HEK293 (cell line): ENCODE data around the gene ENDOV.

Experiments
- CTCF ChIA-PET: fragments of 350-600 bp; formaldehyde crosslinking; extraction: SDS; loops from one replicate; lab custom pipeline; 2021; ENCODE audit warnings: antibody characterized with exemption; lab: Yijun Ruan, JAX
- POLR2A ChIA-PET: fragments of 300-600 bp; formaldehyde crosslinking; extraction: SDS; loops from one replicate; lab custom pipeline; 2020; ENCODE audit warnings: antibody characterized with exemption, inconsistent platforms; lab: Yijun Ruan, JAX
- H3K27ac ChIP-seq: fragments of 200-500 bp; sonication (Bioruptor generic); 2 replicates; pipeline ENCODE4 v1.5.1; 2014; ENCODE audit warnings: low read depth, low read length, control low read depth, inconsistent platforms; ENCODE audit errors: extremely low read depth
- H3K36me3 ChIP-seq, 2 experiments: fragments of 200-500 bp in 1 of 2; sonication (Bioruptor generic) in 1 of 2; 1 replicate in 1 of 2; 2 replicates in 1 of 2; pipeline ENCODE4 v1.5.1; 2014 to 2017; ENCODE audit warnings: inconsistent platforms in 2 of 2, low read length in 2 of 2; ENCODE audit not compliant: control insufficient read depth in 2 of 2, insufficient read depth in 1 of 2
- H3K4me1 ChIP-seq: fragments of 200-500 bp; sonication (Bioruptor generic); 2 replicates; pipeline ENCODE4 v1.5.1; 2014; ENCODE audit warnings: mild to moderate bottlenecking, low read length, inconsistent platforms; ENCODE audit not compliant: control insufficient read depth, insufficient read depth
- H3K4me3 ChIP-seq: 2 replicates; pipeline ENCODE4 v1.5.1; 2011; ENCODE audit warnings: low read depth, mild to moderate bottlenecking, control low read depth, low read length, moderate library complexity
- H3K9me3 ChIP-seq: fragments of 200-500 bp; sonication (Bioruptor generic); 2 replicates; pipeline ENCODE4 v1.5.1; 2014; ENCODE audit warnings: low read depth, low read length, inconsistent platforms; ENCODE audit not compliant: control insufficient read depth, insufficient read depth
- PATZ1 ChIP-seq: fragments of 450-650 bp; formaldehyde crosslinking; IDR thresholded peaks from 2 replicates; pipeline ENCODE4 v1.5.1; 2016; ENCODE audit warnings: missing biosample characterization, missing genetic modification characterization
- YY2 ChIP-seq: fragments of 450-650 bp; formaldehyde crosslinking; IDR thresholded peaks from 2 replicates; pipeline ENCODE4 v1.5.1; 2016; ENCODE audit warnings: missing biosample characterization, missing genetic modification characterization
- ZBTB26 ChIP-seq: fragments of 450-650 bp; formaldehyde crosslinking; optimal IDR thresholded peaks from 2 replicates; pipeline ENCODE3; 2016; ENCODE audit warnings: missing biosample characterization, mild to moderate bottlenecking, missing genetic modification characterization
- ZBTB44 ChIP-seq: fragments of 450-650 bp; IDR thresholded peaks from 2 replicates; pipeline ENCODE4 v1.5.1; 2018; ENCODE audit warnings: missing biosample characterization, mild to moderate bottlenecking, missing genetic modification characterization
- ZFP69B ChIP-seq: fragments of 450-650 bp; formaldehyde crosslinking; IDR thresholded peaks from 2 replicates; pipeline ENCODE4 v1.5.1; 2016; ENCODE audit warnings: missing biosample characterization, missing genetic modification characterization
- ZNF114 ChIP-seq: fragments of 450-650 bp; formaldehyde crosslinking; IDR thresholded peaks from 2 replicates; pipeline ENCODE4 v1.5.0; 2017; ENCODE audit warnings: missing biosample characterization, missing genetic modification characterization
- ZNF501 ChIP-seq: fragments of 450-650 bp; formaldehyde crosslinking; IDR thresholded peaks from 2 replicates; pipeline ENCODE4 v1.5.1; 2016; ENCODE audit warnings: missing biosample characterization, missing genetic modification characterization
- ZNF629 ChIP-seq: fragments of 450-650 bp; formaldehyde crosslinking; IDR thresholded peaks from 2 replicates; pipeline ENCODE4 v1.5.1; 2017; ENCODE audit warnings: missing biosample characterization, missing genetic modification characterization
- ZNF677 ChIP-seq: fragments of 450-650 bp; IDR thresholded peaks from 2 replicates; pipeline ENCODE4 v1.5.0; 2018; ENCODE audit warnings: missing biosample characterization, mild to moderate bottlenecking, missing genetic modification characterization, moderate library complexity
- ZNF704 ChIP-seq: fragments of 450-650 bp; formaldehyde crosslinking; IDR thresholded peaks from 2 replicates; pipeline ENCODE4 v1.5.1; 2016; ENCODE audit warnings: missing biosample characterization, missing genetic modification characterization
- ZNF837 ChIP-seq: fragments of 450-650 bp; formaldehyde crosslinking; IDR thresholded peaks from 2 replicates; pipeline ENCODE4 v1.5.1; 2016; ENCODE audit warnings: missing biosample characterization, missing genetic modification characterization
- TF ChIP-seq, protein P1 (sequence below): fragments of 450-650 bp; formaldehyde crosslinking; IDR thresholded peaks from 2 replicates; pipeline ENCODE4 v1.5.1; 2016; ENCODE audit warnings: missing biosample characterization, missing genetic modification characterization
- TF ChIP-seq, protein P2 (sequence below): fragments of 450-650 bp; formaldehyde crosslinking; IDR thresholded peaks from 2 replicates; pipeline ENCODE4 v1.5.1; 2016; ENCODE audit warnings: missing biosample characterization, missing genetic modification characterization

The ENDOV gene

GRCh38 chr17:80457236-80457856 lies 42.4 kb downstream of the ENDOV start:
- no peaks in the 10 kb centered on the region for H3K9me3 ChIP-seq
- POLR2A ChIA-PET = interaction anchor here (5.5 kb wide), 1 partner anchor 15 kb away, joined by 110 read pairs; the partner anchor contains the start of gene NPTX1
- no peak for TF ChIP-seq ZBTB44 (tag by site-specific recombination)
- no peak for TF ChIP-seq ZNF501
- no peak for TF ChIP-seq ZNF114
- no peak for TF ChIP-seq ZBTB26 (tag by site-specific recombination)
- TF ChIP-seq, all 188 proteins: peak for 0
- Histone ChIP-seq H3K27ac (no peak overlapping the region), H3K36me3 (no peaks in the 10 kb centered on the region), H3K4me1 (peaks cover 10% of the 10 kb centered on the region), H3K4me3 (no peak overlapping the region)
- CTCF ChIA-PET = interaction anchor here (0.5 kb wide), 1 partner anchor 246 kb away, joined by 5 read pairs; no protein-coding TSS in a partner anchor

GRCh38 chr17:80458016-80458415 lies 43.0 kb downstream of the ENDOV start:
- Histone ChIP-seq H3K9me3 (no peaks in the 10 kb centered on the region), H3K27ac (no peak overlapping the region), H3K4me1 (peaks cover 10% of the 10 kb centered on the region), H3K36me3 (no peaks in the 10 kb centered on the region), H3K4me3 (no peak overlapping the region)
- ChIA-PET CTCF (interaction anchor here (0.5 kb wide), 1 partner anchor 246 kb away, joined by 5 read pairs; no protein-coding TSS in a partner anchor), POLR2A (interaction anchor here (5.5 kb wide), 1 partner anchor 14 kb away, joined by 110 read pairs; the partner anchor contains the start of gene NPTX1)
- TF ChIP-seq ZBTB44 (tag by site-specific recombination) = no peak
- no peak for TF ChIP-seq YY2 (tag by site-specific recombination)
- TF ChIP-seq, protein P1, sequence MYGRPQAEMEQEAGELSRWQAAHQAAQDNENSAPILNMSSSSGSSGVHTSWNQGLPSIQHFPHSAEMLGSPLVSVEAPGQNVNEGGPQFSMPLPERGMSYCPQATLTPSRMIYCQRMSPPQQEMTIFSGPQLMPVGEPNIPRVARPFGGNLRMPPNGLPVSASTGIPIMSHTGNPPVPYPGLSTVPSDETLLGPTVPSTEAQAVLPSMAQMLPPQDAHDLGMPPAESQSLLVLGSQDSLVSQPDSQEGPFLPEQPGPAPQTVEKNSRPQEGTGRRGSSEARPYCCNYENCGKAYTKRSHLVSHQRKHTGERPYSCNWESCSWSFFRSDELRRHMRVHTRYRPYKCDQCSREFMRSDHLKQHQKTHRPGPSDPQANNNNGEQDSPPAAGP (tag by site-specific recombination) = no peak
- TF ChIP-seq ZNF677 (tag by site-specific recombination) = no peak
- TF ChIP-seq, protein P2, sequence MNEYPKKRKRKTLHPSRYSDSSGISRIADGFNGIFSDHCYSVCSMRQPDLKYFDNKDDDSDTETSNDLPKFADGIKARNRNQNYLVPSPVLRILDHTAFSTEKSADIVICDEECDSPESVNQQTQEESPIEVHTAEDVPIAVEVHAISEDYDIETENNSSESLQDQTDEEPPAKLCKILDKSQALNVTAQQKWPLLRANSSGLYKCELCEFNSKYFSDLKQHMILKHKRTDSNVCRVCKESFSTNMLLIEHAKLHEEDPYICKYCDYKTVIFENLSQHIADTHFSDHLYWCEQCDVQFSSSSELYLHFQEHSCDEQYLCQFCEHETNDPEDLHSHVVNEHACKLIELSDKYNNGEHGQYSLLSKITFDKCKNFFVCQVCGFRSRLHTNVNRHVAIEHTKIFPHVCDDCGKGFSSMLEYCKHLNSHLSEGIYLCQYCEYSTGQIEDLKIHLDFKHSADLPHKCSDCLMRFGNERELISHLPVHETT = no peak
- no peak for TF ChIP-seq ZNF629 (tag by site-specific recombination)
- no peak for TF ChIP-seq ZNF704 (tag by site-specific recombination)
- no peak for TF ChIP-seq ZNF837 (tag by site-specific recombination)
- TF ChIP-seq ZFP69B = no peak
- no peak for TF ChIP-seq PATZ1
